HL-60/S4 treated with phorbol 12-myristate 13-acetate at 8.2 ng/mL for 4 days and 3 days (cell line): ENCODE results near the gene SLC37A1.

Experiments used
- in situ Hi-C: fragments of 300-500 bp; cut with MboI; formaldehyde crosslinking; loops from 2 replicates; pipeline ENCODE4 v1.15.0; 2022; ENCODE audit warnings: low sequenced_read_pairs

SLC37A1 gene

DNA sequence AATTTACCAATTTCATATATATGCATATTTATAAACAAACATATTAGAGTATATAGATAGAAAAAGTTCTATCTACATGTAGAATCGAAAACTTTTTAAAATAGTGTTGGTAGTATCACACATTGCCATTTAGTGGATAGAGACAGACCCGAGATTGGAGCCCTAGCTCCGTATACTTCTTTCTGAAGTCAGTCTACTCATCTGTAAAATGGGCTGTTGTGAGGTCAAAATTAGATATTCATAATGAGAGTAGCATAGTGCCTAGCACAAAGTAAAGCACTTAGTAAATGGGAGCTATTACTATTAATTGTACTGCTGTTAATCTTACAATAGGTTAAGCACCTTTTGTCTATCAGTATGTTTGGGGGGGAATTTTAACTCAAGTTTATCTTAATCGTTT, 13.4 kb upstream of the SLC37A1 start:
- in situ Hi-C loops, result no loop called here

GRCh38 chr21:42500736-42501135, 12.9 kb upstream of the SLC37A1 start:
- in situ Hi-C loops, result no loop called here

DNA sequence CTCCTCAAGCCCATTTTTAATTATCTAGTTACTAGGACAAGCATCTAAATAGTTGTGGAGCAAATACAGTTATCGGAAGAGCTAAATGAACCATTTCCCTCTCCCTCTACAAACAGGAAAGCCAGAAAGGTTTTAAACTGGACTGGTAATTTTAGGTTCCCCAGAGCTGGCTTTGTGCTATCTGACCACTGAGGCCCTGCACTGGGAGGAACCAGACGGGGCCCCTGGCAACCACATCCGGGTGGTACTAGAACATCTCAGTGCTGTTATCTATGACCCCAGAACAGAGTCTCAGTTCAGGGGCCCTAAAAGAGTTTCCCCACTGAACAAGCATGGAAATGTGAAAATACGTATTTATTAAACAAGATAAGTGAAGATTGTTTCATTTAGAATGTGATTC, 9.9 kb upstream of the SLC37A1 start:
- in situ Hi-C loops, result no loop called here

DNA sequence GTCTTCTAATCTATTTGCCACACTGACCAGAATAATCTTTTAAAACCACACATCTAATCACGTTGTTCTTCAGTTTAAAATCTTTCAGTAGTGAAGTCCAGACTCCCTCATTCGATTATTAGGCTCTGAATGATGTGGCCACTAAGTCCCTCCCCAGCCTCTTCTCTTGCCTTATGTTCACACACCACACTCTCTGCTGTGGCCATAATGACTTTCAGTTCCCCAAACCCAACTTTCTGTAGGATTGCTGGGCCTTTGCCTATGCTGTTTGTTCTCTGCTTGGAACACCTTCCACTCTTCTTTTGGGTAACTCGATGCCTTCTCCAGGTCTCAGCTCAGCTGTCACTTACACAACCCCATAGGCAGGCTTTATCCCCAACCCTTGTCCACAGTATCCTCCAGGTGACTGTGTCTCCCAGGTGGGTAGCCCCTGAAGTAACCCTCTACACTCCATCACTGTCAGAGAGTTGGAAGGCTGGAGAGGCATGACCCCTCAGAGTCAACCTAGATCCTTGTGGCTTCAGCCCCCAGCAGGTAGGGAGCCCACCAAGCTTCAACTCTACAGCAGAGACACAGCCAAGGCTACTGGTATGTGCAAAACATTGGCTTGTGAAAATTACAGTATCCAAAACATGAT, 8.4 kb upstream of the SLC37A1 start:
- in situ Hi-C loops, result no loop called here

GRCh38 chr21:42507418-42507817, 6.2 kb upstream of the SLC37A1 start:
- in situ Hi-C loops, result no loop called here

DNA sequence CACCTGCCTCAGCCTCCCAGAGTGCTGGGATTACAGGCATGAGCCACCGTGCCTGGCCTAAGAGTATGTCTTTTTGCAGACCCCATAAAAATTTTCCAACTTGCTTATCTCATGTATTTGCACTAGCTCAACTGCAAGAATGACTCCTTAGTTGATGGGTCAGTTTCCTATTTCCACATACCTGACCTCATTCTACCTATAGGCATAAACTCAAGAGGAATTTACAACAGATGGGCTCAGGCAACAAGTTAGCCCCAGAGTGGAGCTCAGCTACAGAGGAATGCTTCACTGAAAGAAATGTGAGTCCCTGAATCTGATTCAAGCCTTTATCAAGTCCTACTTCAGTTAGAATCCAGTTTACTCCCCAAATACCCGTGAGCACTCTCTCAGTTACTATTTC, 5.3 kb upstream of the SLC37A1 start:
- in situ Hi-C loops, result no loop called here

DNA sequence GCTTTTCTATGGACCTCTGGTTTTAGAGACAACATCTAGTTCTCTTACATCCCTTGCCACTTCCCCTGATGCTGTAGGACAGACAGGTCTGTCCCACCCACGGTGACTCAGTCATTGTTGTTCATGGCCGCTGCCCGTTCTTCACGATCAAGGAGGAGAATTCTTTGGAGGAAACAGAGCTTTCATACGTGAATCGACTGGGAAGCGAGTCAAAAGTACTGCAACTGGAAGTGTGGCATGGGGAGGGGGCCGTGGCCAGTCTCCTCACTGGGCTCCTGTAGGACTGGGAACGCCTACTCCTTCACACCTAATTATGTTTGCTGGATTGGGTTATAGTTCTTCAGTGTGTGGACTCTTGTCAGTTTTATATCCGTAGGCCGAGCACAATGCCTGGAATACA, 4.4 kb upstream of the SLC37A1 start:
- in situ Hi-C loops, result no loop called here

GRCh38 chr21:42512346-42513034, 1.2 kb upstream of the SLC37A1 start:
- in situ Hi-C loops, result no loop called here

DNA sequence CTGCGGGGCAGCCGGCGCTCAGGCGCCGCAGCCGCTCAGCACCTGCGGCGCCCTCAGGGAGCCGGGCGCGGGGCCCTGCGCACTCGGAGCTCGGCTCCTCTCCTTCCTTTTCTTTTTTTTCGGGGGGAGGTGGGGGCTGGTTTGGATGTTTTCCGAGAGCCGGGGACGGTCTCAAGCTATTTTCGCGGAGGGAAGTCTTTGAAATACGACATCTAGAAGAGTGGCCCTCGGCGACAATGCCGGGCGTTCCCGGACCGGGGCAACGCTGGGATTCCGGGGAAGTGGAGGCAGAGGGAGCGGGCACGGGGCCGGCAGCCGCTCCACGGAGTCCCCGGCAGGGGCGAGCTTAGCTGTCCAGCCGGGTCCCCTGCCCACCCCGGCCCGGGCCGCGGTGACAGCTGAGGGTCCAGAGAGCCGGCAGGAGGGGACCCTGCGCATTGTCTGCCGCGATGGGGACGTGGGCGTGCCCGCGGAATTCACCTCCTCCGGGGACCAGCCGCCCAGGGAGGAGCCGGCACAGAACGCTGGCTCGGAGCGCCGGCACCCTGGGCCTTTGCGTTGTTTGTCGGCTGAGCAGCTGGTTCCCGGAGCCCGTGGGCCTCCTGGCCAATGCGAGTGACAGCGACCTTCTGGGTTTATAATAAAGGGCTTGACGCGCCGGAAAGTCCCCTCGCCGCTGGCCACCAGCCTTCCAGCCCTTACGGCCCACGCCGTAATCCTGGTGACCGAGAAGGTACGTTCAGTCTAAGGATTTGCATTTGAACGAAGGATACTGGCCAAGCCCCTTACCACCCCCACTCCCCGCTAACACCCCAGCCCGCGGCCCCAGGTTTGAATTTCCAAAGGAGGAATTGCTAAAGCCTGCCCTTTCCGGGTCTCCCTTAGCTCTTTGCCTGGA, 582 bp downstream of the SLC37A1 start:
- in situ Hi-C loops, result no loop called here

DNA sequence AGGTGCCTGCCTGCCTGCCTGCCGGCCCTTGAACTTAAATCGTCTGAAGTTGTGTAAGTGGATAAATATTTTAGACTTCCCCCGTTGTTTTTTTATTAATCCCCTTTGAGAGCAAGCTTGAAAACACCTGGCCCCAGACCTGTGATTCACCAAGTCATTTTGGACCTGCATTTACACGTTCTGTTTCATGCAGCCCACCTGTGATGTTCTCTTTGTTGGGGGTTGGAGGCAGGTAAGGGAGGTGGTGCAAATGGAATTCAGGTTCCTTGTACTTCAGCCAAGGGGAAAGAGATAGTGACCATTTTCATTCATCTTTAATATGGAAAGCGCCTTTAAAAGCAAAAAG, 1.2 kb downstream of the SLC37A1 start:
- in situ Hi-C loops, result no loop called here

DNA sequence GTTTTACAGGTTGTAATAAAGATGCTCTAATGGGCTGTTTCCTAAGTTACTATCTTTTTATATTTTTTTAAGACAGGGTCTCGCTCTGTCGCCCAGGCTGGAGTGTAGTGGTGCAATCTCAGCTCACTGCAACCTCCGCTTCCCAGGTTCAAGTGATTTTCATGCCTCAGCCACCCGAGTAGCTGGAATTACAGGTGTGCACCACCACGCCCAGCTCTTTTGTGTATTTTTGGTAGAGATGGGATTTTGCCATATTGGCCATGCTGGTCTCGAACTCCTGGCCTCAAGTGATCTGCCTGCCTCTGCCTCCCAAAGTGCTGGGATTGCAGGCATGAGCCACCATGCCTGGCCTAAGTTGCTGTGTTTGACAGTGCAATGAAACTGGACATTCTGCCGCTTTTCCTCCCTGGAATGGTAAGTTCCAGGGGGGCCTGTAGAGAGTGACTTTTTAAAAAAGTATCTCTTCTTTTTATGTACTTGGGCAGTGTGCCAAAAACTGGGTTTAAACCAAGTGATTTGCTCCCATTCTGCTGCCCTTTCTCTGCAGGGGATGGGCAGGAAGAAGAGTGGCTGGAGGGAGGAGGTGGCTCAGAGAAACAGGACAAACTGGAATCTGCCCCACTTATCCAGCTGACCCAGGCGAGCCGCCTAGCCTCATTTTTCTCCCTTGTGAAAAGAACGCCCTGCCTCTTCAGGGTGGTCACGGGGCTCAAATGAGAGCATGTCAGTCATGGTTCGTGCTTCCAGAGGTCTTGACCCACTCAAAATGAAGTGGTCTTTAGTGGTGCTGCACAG, 2.3 kb downstream of the SLC37A1 start:
- in situ Hi-C loops, result no loop called here

- in situ Hi-C loops, result no loop called here
Measured at GRCh38 chr21:42518215-42518614, 4.6 kb downstream of the SLC37A1 start.

GRCh38 chr21:42518626-42519025, 5.0 kb downstream of the SLC37A1 start:
- in situ Hi-C loops, result no loop called here

DNA sequence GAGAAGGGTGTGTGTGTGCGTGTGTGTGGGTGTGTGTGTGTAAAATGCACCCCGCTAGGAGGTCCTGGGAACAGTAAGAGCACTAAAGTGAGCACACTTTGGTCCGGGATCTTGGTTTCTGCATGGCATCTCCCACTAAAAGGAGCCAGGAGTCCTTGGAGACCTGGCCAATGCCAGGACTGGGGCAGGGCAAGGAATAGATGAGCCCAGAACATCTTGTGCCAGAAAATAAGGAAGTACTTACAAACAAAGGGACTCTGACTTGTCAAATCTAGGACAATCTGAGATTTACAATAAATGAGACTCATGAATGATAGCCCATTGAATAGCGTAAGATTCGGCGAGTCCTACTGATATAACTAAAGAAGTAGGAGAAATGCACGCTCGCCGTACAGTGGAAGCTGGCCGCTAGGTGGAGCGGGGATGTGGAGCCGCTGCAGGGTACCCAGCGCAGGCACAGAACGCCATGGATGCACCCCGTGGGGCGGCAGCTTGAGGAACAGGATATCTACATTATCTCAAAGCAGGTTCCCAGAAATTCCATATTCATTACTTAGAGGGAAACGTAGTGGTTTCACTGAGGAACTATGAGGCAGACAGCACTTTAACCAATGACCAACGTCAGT, 7.1 kb downstream of the SLC37A1 start:
- in situ Hi-C loops, result no loop called here

- in situ Hi-C loops, result no loop called here
Measured at GRCh38 chr21:42521384-42521783, 7.7 kb downstream of the SLC37A1 start.

DNA sequence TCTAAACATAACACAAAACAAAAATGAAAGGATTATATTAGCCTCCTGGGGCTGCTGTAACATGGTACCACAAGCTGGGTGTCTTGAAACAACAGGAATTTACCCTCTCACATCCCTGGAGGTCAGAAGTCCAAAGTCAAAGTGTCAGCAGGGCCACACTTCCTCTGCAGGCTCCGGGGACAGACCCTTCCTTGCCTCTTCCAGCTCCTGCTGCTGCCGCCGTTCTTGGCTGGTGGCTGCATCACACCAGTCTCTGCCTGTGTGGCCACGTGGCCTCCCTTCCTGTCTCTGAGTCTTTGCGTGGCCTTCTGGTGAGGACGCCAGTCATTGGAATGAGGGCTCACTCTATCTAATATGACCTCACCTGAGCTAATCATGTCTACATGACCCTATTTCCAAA, 8.2 kb downstream of the SLC37A1 start:
- in situ Hi-C loops, result no loop called here

DNA sequence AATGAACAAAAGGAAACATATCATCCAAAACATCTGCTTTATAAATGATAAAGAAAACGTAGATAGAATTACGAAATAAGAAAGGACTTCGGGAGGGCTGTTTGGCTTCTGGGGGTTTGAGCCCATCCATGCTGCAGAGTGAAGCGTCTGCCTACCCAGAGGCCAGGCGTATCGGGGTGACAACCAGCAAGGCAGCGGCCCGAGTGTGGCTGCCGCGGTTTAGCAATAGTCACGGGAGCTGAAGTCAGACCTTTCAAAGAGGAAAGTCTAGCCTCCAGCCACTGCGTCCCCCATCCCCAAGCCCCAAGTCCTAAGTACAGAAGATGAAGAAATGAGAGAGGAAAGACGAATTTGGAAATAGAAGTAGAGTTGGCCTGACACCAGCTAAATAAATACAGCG, 8.6 kb downstream of the SLC37A1 start:
- in situ Hi-C loops, result no loop called here

DNA sequence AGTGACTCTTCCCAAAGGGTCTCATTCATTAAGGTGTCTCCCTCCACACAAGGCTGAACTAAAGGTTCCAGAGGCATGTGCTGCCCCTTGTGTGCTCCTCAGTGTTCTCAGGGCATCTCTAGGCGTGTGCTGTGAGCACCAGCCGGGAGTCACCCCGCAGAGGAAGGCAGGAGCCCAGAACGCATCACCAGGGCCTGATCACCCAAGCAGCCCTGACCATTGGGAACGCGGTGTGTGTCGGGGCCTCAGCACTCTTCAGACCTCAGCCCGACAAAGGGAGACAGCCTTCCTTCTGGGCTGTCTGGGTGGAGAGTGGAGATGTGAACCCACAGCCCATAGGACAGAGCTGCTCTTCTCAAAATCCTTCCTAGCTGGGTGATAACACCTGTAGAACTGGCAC, 9.1 kb downstream of the SLC37A1 start:
- in situ Hi-C loops, result no loop called here

DNA sequence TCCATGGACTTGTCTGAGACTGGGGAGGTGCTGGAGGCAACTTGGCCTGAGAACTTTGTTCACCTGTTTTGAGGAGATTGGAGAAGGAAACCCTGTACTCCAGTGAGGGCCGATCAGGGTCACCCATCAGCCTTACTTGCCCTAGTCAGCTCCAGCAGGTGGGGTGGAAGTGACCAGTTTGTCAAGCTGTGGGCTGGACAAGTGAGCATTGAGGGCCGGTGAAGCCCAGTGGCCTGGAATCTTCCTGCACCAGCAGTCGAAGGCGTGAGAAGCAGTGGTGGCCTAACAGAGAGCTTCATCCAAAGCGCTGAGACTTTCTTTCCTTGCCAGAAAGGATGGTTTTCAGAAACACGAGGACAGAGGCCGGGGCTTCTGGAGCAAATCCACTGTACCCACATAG, 9.6 kb downstream of the SLC37A1 start:
- in situ Hi-C loops, result no loop called here

GRCh38 chr21:42523941-42524340, 10.3 kb downstream of the SLC37A1 start:
- in situ Hi-C loops, result no loop called here
